D721Med (cell line): Measurements from ENCODE around the gene CSNK1G1.
"Not testable (repeated sequence)": the region's sequence is repeated elsewhere in the genome, so short reads cannot be mapped to it uniquely, and the experiment has no call there.

Source experiments
- DNase-seq: peaks from one replicate; pipeline ENCODE4 v3.0.0; 2011; ENCODE audit warnings: low spot score; ENCODE audit not compliant: insufficient read length
- FAIRE-seq: peaks from 2 replicates; lab custom pipeline; 2011; peaks lifted over from hg19 to GRCh38; lab: Jason Lieb, UNC
- TF ChIP-seq, protein P1 (sequence below): IDR thresholded peaks from 2 replicates; pipeline ENCODE4 v1.5.1; 2012; ENCODE audit warnings: mild to moderate bottlenecking, control low read depth; ENCODE audit not compliant: insufficient read depth; ENCODE audit errors: missing control alignments

The CSNK1G1 gene

DNA sequence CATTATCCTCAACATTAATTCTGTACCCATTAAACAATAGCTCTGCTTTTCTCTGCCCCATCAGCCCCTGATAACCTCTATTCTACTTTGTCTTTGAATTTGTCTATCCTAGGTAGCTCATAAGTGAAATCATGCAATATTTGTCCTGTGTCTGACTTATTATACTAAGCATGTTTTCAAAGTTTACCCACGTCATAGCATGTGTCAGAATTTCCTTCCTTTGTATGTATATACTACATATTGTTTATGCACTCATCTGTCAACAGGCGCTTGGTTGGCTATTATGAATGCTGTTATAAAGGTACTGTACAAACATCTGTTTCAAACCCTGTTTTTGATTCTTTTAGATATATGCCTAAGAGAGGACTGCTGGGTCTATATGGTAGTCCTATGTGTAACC lies 18.2 kb downstream of the CSNK1G1 start:
- DNase-seq (no peak), FAIRE-seq (no peak)
- TF ChIP-seq, protein P1, sequence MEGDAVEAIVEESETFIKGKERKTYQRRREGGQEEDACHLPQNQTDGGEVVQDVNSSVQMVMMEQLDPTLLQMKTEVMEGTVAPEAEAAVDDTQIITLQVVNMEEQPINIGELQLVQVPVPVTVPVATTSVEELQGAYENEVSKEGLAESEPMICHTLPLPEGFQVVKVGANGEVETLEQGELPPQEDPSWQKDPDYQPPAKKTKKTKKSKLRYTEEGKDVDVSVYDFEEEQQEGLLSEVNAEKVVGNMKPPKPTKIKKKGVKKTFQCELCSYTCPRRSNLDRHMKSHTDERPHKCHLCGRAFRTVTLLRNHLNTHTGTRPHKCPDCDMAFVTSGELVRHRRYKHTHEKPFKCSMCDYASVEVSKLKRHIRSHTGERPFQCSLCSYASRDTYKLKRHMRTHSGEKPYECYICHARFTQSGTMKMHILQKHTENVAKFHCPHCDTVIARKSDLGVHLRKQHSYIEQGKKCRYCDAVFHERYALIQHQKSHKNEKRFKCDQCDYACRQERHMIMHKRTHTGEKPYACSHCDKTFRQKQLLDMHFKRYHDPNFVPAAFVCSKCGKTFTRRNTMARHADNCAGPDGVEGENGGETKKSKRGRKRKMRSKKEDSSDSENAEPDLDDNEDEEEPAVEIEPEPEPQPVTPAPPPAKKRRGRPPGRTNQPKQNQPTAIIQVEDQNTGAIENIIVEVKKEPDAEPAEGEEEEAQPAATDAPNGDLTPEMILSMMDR = no peak

DNA sequence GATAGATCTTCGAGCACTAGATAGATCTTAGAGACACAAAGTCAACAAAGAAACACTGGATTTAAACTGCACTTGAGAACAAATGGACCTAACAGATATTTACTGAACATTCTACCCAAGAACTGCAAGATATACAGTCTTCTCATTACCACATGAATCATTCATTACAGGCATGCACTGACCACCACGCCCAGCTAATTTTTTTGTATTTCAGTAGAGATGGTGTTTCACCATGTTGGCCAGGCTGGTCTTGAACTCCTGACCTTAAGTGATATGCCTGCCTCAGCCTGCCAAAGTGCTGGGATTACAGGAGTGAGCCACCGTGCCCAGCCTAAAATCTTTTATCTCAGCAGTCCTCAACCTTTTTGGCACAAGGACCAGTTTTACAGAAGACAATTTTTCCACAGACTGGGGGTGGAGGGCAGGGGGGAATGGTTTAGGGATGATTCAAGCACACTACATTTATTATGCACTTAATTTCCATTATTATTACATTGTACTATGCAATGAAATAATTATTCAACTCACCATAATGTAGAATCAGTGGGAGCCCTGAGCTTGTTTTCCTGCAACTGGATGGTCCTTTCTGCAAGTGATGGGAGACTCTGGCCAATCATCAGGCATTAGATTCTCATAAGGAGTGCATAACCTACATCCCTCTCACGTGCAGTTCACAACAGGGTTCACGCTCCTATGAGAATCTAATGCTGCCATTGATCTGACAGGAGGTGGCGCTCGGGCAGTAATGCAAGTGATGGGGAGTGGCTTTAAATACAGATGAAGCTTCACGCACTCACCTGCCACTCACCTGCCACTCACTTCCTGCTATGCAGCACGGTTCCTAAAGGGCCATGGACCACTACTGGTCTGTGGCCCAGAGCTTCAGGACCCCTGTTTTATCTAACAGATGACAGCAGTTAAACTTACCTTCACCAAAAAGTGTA lies 21.7 kb downstream of the CSNK1G1 start:
- TF ChIP-seq, protein P1 = no peak
- FAIRE-seq (no peak), DNase-seq (no peak)

DNA sequence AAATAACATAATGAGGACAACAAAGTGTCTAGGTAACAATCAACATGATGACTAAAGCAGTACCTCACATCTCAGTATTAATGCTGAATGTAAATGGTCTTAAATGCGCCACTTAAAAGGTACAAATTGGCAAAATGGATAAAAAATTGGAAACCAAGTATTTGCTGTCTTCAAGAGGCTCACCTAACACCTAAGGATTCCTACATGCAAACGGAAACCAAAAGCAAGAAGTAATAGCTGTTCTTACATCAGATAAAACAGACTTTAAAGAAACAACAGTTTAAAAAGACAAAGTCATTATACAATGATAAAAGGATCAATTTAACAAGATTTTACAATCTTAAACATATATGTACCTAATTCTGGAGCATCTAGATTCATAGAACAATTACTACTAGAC lies 22.5 kb downstream of the CSNK1G1 start:
- DNase-seq (no peak), FAIRE-seq (no peak)
- TF ChIP-seq, protein P1 = no peak

DNA sequence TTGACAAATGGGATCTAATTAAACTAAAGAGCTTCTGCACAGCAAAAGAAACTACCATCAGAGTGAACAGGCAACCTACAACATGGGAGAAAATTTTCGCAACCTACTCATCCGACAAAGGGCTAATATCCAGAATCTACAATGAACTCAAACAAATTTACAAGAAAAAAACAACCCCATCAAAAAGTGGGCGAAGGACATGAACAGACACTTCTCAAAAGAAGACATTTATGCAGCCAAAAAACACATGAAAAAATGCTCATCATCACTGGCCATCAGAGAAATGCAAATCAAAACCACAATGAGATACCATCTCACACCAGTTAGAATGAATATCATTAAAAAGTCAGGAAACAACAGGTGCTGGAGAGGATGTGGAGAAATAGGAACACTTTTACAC lies 24.3 kb downstream of the CSNK1G1 start:
- FAIRE-seq, DNase-seq: not testable (repeated sequence)

DNA sequence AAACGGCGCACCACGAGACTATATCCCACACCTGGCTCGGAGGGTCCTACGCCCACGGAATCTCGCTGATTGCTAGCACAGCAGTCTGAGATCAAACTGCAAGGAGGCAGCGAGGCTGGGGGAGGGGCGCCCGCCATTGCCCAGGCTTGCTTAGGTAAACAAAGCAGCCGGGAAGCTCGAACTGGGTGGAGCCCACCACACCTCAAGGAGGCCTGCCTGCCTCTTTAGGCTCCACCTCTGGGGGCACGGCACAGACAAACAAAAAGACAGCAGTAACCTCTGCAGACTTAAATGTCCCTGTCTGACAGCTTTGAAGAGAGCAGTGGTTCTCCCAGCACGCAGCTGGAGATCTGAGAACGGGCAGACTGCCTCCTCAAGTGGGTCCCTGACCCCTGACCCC lies 29.0 kb downstream of the CSNK1G1 start:
- DNase-seq = not testable (repeated sequence)

DNA sequence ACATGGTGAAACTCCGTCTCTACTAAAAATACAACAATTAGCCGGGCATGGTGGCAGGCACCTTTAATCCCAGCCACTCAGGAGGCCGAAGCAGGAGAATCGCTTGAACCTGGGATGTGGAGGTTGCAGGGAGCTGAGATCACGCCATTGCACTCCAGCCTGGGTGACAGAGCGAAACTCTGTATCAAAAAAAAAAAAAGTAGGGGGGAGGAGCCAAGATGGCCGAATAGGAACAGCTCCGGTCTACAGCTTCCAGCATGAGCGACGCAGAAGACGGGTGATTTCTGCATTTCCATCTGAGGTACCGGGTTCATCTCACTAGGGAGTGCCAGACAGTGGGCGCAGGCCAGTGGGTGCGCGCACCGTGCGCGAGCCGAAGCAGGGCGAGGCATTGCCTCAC lies 29.5 kb downstream of the CSNK1G1 start:
- FAIRE-seq = not testable (repeated sequence)

More for the DNA sequence above, 29.0 kb downstream of the CSNK1G1 start:
- not testable (repeated sequence) for FAIRE-seq

DNA sequence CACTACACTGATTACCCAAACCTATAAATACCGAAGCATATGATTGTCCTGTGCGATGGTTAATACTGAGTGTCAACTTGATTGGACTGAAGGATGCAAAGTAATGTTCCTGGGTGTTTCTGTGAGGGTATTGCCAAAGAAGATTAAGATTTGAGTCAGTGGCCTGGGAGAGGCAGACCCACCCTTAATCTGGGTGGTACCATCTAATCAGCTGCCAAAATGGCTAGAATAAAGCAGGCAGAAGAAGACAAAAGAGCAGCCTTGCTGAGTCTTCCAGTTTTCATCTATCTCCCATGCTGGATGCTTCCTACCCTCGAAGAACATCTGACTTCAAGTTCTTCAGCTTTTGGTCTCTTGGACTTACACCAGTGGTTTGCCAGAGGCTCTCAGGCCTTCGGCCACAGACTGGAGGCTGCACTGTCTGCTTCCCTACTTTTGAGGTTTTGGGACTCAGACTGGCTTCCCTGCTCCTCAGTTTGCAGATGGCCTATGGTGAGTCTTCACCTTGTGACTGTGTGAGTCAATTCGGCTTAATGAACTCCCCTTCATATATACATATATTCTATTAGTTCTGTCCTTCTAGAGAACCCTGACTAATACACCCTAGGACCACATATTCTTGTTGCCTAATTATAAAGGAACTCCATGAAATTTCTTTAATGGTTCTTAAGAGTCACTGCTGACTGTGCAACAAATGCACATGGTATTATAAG lies 31.7 kb downstream of the CSNK1G1 start:
- DNase-seq (no peak), FAIRE-seq (no peak)
- TF ChIP-seq, protein P1 = no peak

More for the DNA sequence above, 29.5 kb downstream of the CSNK1G1 start:
- not testable (repeated sequence) for DNase-seq

DNA sequence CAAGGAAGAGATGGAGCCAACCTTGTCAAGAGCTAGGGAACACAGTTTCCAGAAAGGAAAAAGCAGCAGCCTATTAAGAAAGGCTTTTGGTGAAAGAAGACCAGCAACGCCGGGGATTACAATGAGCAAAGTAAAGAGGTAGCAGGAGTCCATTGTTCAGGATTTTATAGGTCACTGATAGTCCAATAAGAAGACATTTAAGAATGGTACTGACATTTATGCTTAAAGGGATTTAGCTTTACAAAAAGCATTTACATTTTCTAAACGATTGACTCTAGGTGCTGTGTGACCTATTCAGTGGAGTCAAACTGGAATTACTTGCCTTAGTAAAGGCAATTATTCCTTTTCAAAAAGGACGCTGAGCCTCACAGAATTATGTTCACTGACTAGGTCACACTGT lies 40.8 kb downstream of the CSNK1G1 start:
- no peak for FAIRE-seq
- TF ChIP-seq, protein P1 = no peak
- no peak for DNase-seq
